Smooth muscle cell (in vitro differentiated cells): ENCODE results near the gene PDE4D. TPM values are rescaled to one million over a fixed set of nuclear protein-coding genes. Genes with fewer than 3 reads are reported as not detected.

Experiments
- DNase-seq: peaks from one replicate; lab custom pipeline; 2025; ENCODE audit not compliant: unreplicated experiment; lab: John Stamatoyannopoulos, UW
- H2AFZ ChIP-seq: fragments of 200-600 bp; sonication (generic); 2 replicates; pipeline ENCODE4 v1.6.0; 2016; ENCODE audit warnings: antibody characterized with exemption, low read depth, mild to moderate bottlenecking
- H3F3A ChIP-seq: fragments of 200-600 bp; sonication (generic); 2 replicates; pipeline ENCODE4 v1.6.0; 2017; ENCODE audit warnings: antibody characterized with exemption, low read depth
- H3K27ac ChIP-seq: fragments of 200-600 bp; sonication (generic); 2 replicates; pipeline ENCODE4 v1.5.1; 2016; ENCODE audit warnings: low read depth, mild to moderate bottlenecking
- H3K27me3 ChIP-seq: fragments of 200-600 bp; sonication (generic); 2 replicates; pipeline ENCODE4 v1.6.1; 2016; ENCODE audit warnings: low read depth, mild to moderate bottlenecking
- H3K36me3 ChIP-seq: fragments of 200-600 bp; sonication (generic); 2 replicates; pipeline ENCODE4 v1.5.1; 2016; ENCODE audit warnings: low read depth
- H3K4me1 ChIP-seq: fragments of 200-600 bp; sonication (generic); 2 replicates; pipeline ENCODE4 v1.5.1; 2016; ENCODE audit warnings: low read depth
- H3K4me2 ChIP-seq: fragments of 200-600 bp; sonication (generic); 2 replicates; pipeline ENCODE4 v1.6.0; 2016; ENCODE audit warnings: mild to moderate bottlenecking
- H3K4me3 ChIP-seq: fragments of 200-600 bp; sonication (generic); 2 replicates; pipeline ENCODE4 v1.5.1; 2016; ENCODE audit warnings: mild to moderate bottlenecking
- H3K79me2 ChIP-seq: fragments of 200-600 bp; sonication (generic); 2 replicates; pipeline ENCODE4 v1.6.0; 2016; ENCODE audit warnings: low read depth, mild to moderate bottlenecking
- H3K9ac ChIP-seq: fragments of 200-600 bp; sonication (generic); 2 replicates; pipeline ENCODE4 v1.6.0; 2016; ENCODE audit warnings: low read depth
- H3K9me3 ChIP-seq: fragments of 200-600 bp; sonication (generic); replicated peaks from 2 replicates; pipeline ENCODE4 v1.5.1; 2016; ENCODE audit warnings: low read depth
- H4K20me1 ChIP-seq: fragments of 200-600 bp; sonication (generic); 2 replicates; pipeline ENCODE4 v1.6.0; 2016; ENCODE audit warnings: low read depth
- WGBS: methylation state at CpG from one replicate; pipeline ENCODE4 v1.1.7; 2016; ENCODE audit warnings: low lambda C conversion rate; 5-methylcytosine and 5-hydroxymethylcytosine counted together
- polyA plus RNA-seq: library from polyadenylated mRNA; unstranded; fragments of >200 nt; fragmentation: Nextera tagmentation; extraction: Ambion mirVana; gene quantifications from 2 replicates; pipeline ENCODE4 v1.2.1, GENCODE V29; 2016
- total RNA-seq: library from RNA; depleted of rRNA; stranded (reverse); fragments of >200 nt; gene quantifications from 2 replicates; pipeline ENCODE4 v1.2.3, GENCODE V29; 2014
- TF ChIP-seq, protein P1 (sequence below): fragments of 200-600 bp; sonication (generic); IDR thresholded peaks from 2 replicates; pipeline ENCODE4 v1.5.1; 2017; ENCODE audit warnings: borderline replicate concordance, mild to moderate bottlenecking, antibody characterized with exemption; ENCODE audit not compliant: insufficient read depth, poor library complexity, severe bottlenecking

The PDE4D gene
- total and polyA plus RNA-seq, 2 experiments from 2014 or later, result 16.4 to 61.0 TPM

DNA sequence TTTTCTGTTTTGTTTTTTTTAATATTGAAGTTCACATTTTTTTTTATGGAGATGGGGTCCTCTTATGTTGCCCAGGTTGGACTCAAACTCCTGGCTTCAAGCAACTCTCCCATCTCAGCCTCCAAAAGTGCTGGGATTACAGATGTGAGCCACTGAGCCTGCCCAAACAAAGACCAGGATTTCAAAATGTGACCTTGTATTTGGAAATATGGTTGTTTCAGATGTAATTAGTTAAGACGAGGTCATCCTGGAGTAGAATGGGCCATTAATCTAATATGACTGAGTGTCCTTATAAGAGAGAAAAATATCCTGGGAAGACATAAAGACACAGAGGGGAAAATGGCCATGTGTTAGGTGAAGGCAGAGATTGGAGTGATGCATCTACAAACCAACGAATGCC lies 970.2 kb downstream of the PDE4D start:
- H3K79me2 ChIP-seq, result no peaks in the 10 kb centered on the region
- H3K4me2 ChIP-seq, result no peak overlapping the region
- H3K4me3 ChIP-seq, result no peak overlapping the region
- WGBS, result 91% methylated on average over 2 of the region's 2 CpGs
- H3K27ac ChIP-seq, result no peak overlapping the region
- H2AFZ ChIP-seq, result no peak overlapping the region
- no peaks in the 10 kb centered on the region for H3K9me3 ChIP-seq
- no peak for DNase-seq
- no peaks in the 10 kb centered on the region for H3K27me3 ChIP-seq
- no peaks in the 10 kb centered on the region for H3F3A ChIP-seq
- peaks cover 8% of the 10 kb centered on the region for H3K4me1 ChIP-seq
- no peaks in the 10 kb centered on the region for H3K36me3 ChIP-seq
- H4K20me1 ChIP-seq, result no peaks in the 10 kb centered on the region
- H3K9ac ChIP-seq, result no peak overlapping the region
- TF ChIP-seq, protein P1, sequence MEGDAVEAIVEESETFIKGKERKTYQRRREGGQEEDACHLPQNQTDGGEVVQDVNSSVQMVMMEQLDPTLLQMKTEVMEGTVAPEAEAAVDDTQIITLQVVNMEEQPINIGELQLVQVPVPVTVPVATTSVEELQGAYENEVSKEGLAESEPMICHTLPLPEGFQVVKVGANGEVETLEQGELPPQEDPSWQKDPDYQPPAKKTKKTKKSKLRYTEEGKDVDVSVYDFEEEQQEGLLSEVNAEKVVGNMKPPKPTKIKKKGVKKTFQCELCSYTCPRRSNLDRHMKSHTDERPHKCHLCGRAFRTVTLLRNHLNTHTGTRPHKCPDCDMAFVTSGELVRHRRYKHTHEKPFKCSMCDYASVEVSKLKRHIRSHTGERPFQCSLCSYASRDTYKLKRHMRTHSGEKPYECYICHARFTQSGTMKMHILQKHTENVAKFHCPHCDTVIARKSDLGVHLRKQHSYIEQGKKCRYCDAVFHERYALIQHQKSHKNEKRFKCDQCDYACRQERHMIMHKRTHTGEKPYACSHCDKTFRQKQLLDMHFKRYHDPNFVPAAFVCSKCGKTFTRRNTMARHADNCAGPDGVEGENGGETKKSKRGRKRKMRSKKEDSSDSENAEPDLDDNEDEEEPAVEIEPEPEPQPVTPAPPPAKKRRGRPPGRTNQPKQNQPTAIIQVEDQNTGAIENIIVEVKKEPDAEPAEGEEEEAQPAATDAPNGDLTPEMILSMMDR, result no peak

DNA sequence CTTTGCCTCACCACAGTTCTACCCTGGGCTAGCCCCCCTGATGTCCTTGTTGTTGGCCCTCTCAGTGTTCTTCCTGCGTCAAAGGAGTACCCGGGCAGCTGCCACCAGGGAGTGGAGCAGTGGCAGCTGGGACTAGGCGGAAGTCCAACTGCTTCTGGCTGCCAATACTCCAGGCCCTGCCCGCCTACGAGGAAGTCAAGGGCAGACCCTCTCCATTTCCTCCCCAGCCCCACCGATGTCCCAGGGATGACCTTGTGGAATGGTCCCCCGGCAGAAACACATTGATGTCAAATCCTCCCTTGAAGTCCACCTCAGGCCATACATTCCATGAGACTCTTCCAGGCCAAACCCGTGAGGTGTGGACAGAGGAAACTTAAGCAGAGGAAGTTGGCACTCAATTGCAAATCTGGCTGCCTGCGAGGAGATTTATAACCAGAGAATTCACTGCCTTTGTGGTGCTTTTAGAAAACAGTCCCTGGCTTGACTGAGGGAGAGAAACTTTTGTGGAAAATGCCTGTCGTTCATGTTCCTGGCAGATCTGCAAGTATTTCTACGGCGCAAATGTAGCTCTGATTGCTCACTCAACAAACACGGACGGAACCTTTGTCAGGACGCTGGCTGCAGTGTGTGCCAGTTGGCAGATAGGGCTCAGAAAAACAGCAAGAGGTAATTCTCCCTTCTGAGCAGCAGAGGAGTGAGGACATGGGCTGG lies 970.9 kb downstream of the PDE4D start:
- DNase-seq, result no peak
- TF ChIP-seq, protein P1, result no peak
- Histone ChIP-seq H3K27me3 (no peaks in the 10 kb centered on the region), H3K9me3 (no peaks in the 10 kb centered on the region), H3K27ac (no peak overlapping the region), H3K4me3 (no peak overlapping the region), H3K79me2 (no peaks in the 10 kb centered on the region), H3K4me2 (no peak overlapping the region), H4K20me1 (no peaks in the 10 kb centered on the region), H3K9ac (no peak overlapping the region), H3K36me3 (no peaks in the 10 kb centered on the region), H2AFZ (no peak overlapping the region), H3K4me1 (peaks cover 8% of the 10 kb centered on the region), H3F3A (no peaks in the 10 kb centered on the region)
- WGBS, result 94% methylated on average over 15 of the region's 15 CpGs

DNA sequence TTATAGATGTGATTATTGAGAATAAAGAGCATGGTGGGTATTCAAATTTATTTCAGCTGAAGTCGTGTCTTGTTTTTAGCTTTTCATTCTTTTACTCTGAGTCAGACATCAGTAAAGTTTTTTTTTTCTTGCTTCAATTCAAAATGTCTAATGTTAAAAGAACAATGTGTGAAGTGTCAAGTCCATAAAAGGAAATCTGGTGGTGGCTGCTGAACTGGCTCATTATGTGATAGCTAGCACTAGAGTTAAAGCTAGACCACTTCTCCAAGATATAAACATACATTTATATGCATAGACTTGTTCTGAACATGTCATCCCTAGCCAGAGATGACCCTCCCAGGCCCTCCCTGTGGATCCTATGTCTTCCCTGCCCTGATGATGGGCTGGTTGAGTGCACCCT lies 972.4 kb downstream of the PDE4D start:
- no peak overlapping the region for H3K4me2 ChIP-seq
- no peak for DNase-seq

More for the DNA sequence above, 972.4 kb downstream of the PDE4D start:
- no peak overlapping the region for H3K4me3 ChIP-seq
- no peak overlapping the region for H3K27ac ChIP-seq
- peaks cover 5% of the 10 kb centered on the region for H3K4me1 ChIP-seq
- H3K36me3 ChIP-seq, result no peaks in the 10 kb centered on the region
- no peaks in the 10 kb centered on the region for H4K20me1 ChIP-seq
- H2AFZ ChIP-seq, result no peak overlapping the region
- H3K9me3 ChIP-seq, result no peaks in the 10 kb centered on the region
- TF ChIP-seq, protein P1, result no peak
- no peaks in the 10 kb centered on the region for H3K79me2 ChIP-seq
- no peak overlapping the region for H3K9ac ChIP-seq
- no peaks in the 10 kb centered on the region for H3K27me3 ChIP-seq
- 13% methylated on average over 1 of the region's 1 CpG for WGBS
- H3F3A ChIP-seq, result no peaks in the 10 kb centered on the region
